Neuronal stem cell (in vitro differentiated cells): ENCODE results near the gene USP10.

Source experiments
- DNase-seq: peaks from one replicate; pipeline ENCODE4 v3.0.0-alpha.2; 2013; ENCODE audit warnings: low spot score
- H2AFZ ChIP-seq: one replicate; pipeline ENCODE4 v1.6.1; 2013; ENCODE audit warnings: mild to moderate bottlenecking, low read length, inconsistent platforms
- H2AK5ac ChIP-seq: 2 replicates; pipeline ENCODE4 v1.6.1; 2013; ENCODE audit warnings: low read depth, mild to moderate bottlenecking, inconsistent platforms, low read length, moderate library complexity, mixed read lengths
- H2BK120ac ChIP-seq: 2 replicates; pipeline ENCODE4 v1.6.1; 2013; ENCODE audit warnings: low read depth, mild to moderate bottlenecking, inconsistent platforms, low read length, moderate library complexity, mixed read lengths
- H2BK12ac ChIP-seq: one replicate; pipeline ENCODE4 v1.6.1; 2013; ENCODE audit warnings: low read length, inconsistent platforms
- H2BK15ac ChIP-seq: 2 replicates; pipeline ENCODE4 v1.6.1; 2013; ENCODE audit warnings: mild to moderate bottlenecking, low read length, inconsistent platforms, mixed read lengths
- H2BK5ac ChIP-seq: one replicate; pipeline ENCODE4 v1.6.1; 2013; ENCODE audit warnings: inconsistent platforms, mild to moderate bottlenecking, low read length, moderate library complexity
- H3K14ac ChIP-seq: one replicate; pipeline ENCODE4 v1.6.1; 2013; ENCODE audit warnings: low read length, inconsistent platforms
- H3K18ac ChIP-seq: 2 replicates; pipeline ENCODE4 v1.6.1; 2013; ENCODE audit warnings: low read length, inconsistent platforms
- H3K23ac ChIP-seq: 2 replicates; pipeline ENCODE4 v1.6.1; 2013; ENCODE audit warnings: low read depth, mild to moderate bottlenecking, mixed read lengths, low read length, inconsistent platforms; ENCODE audit not compliant: poor library complexity
- H3K27ac ChIP-seq: replicated peaks from 3 replicates; pipeline ENCODE4 v1.5.1; 2013; ENCODE audit warnings: low read length, inconsistent platforms
- H3K27me3 ChIP-seq, 3 experiments: 2 replicates each; pipeline ENCODE4 v1.6.1; 2013; ENCODE audit warnings: low read length in 3 of 3, mild to moderate bottlenecking in 2 of 3, inconsistent platforms in 1 of 3, low read depth in 1 of 3, mixed read lengths in 1 of 3, moderate library complexity in 1 of 3; ENCODE audit not compliant: control insufficient read depth in 3 of 3, insufficient read depth in 3 of 3
- H3K36me3 ChIP-seq, 2 donors: replicated peaks in 1 of 2; 2 replicates each; pipeline ENCODE4 v1.6.1; 2013; ENCODE audit warnings: low read length in 2 of 2; ENCODE audit not compliant: control insufficient read depth in 2 of 2, insufficient read depth in 2 of 2
- H3K4ac ChIP-seq: 2 replicates; pipeline ENCODE4 v1.6.1; 2013; ENCODE audit warnings: inconsistent platforms, mild to moderate bottlenecking, low read length, moderate library complexity
- H3K4me1 ChIP-seq, 2 donors: 1 replicate in 1 of 2; 2 replicates in 1 of 2; pipeline ENCODE4 v1.6.1; 2013; ENCODE audit warnings: low read length in 2 of 2, low read depth in 1 of 2; ENCODE audit not compliant: control insufficient read depth in 2 of 2, insufficient read depth in 1 of 2
- H3K4me2 ChIP-seq: one replicate; pipeline ENCODE4 v1.6.1; 2013; ENCODE audit warnings: mild to moderate bottlenecking, low read length, inconsistent platforms; ENCODE audit not compliant: insufficient read depth, poor library complexity, severe bottlenecking
- H3K4me3 ChIP-seq, 2 donors: 2 replicates each; pipeline ENCODE4 v1.5.1; 2013; ENCODE audit warnings: low read length in 2 of 2, mild to moderate bottlenecking in 2 of 2, inconsistent platforms in 1 of 2, moderate library complexity in 1 of 2
- H3K79me1 ChIP-seq: one replicate; pipeline ENCODE4 v1.6.1; 2013; ENCODE audit warnings: low read depth, mild to moderate bottlenecking, inconsistent platforms, low read length, moderate library complexity
- H3K9ac ChIP-seq: one replicate; pipeline ENCODE4 v1.6.1; 2013; ENCODE audit warnings: mild to moderate bottlenecking, low read depth, low read length, inconsistent platforms; ENCODE audit not compliant: poor library complexity
- H3K9me3 ChIP-seq, 2 donors: replicated peaks in 1 of 2; 2 replicates each; pipeline versions ENCODE3 to v1.6.1; 2013; ENCODE audit warnings: low read length in 2 of 2, mild to moderate bottlenecking in 2 of 2, inconsistent platforms in 1 of 2, low read depth in 1 of 2, mixed read lengths in 1 of 2, moderate library complexity in 1 of 2; ENCODE audit not compliant: control insufficient read depth in 2 of 2, insufficient read depth in 1 of 2
- H4K8ac ChIP-seq: one replicate; pipeline ENCODE4 v1.6.1; 2013; ENCODE audit warnings: low read depth, mild to moderate bottlenecking, inconsistent platforms, low read length, moderate library complexity
- H4K91ac ChIP-seq: one replicate; pipeline ENCODE4 v1.6.1; 2013; ENCODE audit warnings: low read length, low read depth, mild to moderate bottlenecking, inconsistent platforms; ENCODE audit not compliant: poor library complexity
- WGBS, 2 donors: extraction: QIAGEN DNeasy Blood & Tissue Kit; methylation state at CpG; one replicate each; pipeline ENCODE4 v1.1.7; 2013; ENCODE audit warnings: missing lambda C conversion rate in 2 of 2, mixed read lengths in 1 of 2; ENCODE audit not compliant: insufficient read length in 2 of 2, insufficient replicate concordance in 1 of 2; ENCODE audit errors: extremely low coverage in 2 of 2; 5-methylcytosine and 5-hydroxymethylcytosine counted together

The USP10 gene

GRCh38 chr16:84821728-84822689, 122.2 kb downstream of the USP10 start:
- no CpG with 5 or more reads among the region's 13 CpGs for WGBS, 2 donors
- H2AFZ ChIP-seq: no peak overlapping the region
- no peak overlapping the region for H3K4ac ChIP-seq
- peaks cover 0 to 71% (median 31%) of the 10 kb centered on the region in 3 experiments for H3K27me3 ChIP-seq
- H3K18ac ChIP-seq: no peak overlapping the region
- no peak overlapping the region for H4K8ac ChIP-seq
- no peak overlapping the region for H3K27ac ChIP-seq
- H3K14ac ChIP-seq: no peak overlapping the region
- no peak overlapping the region for H2BK5ac ChIP-seq
- H3K4me2 ChIP-seq: no peak overlapping the region
- no peak overlapping the region for H2BK15ac ChIP-seq
- H3K9ac ChIP-seq: no peak overlapping the region
- H3K23ac ChIP-seq: no peak overlapping the region
- H3K9me3 ChIP-seq: peaks cover 0 to 2% of the 10 kb centered on the region in 2 donors
- no peak overlapping the region for H2BK12ac ChIP-seq
- no peak overlapping the region for H2AK5ac ChIP-seq
- H3K36me3 ChIP-seq: no peaks in the 10 kb centered on the region
- no peak overlapping the region for H4K91ac ChIP-seq
- no peak overlapping the region for H3K4me3 ChIP-seq
- DNase-seq: no peak
- H2BK120ac ChIP-seq: no peak overlapping the region
- H3K4me1 ChIP-seq: peaks cover 6 to 7% of the 10 kb centered on the region in 2 donors
- no peaks in the 10 kb centered on the region for H3K79me1 ChIP-seq

DNA sequence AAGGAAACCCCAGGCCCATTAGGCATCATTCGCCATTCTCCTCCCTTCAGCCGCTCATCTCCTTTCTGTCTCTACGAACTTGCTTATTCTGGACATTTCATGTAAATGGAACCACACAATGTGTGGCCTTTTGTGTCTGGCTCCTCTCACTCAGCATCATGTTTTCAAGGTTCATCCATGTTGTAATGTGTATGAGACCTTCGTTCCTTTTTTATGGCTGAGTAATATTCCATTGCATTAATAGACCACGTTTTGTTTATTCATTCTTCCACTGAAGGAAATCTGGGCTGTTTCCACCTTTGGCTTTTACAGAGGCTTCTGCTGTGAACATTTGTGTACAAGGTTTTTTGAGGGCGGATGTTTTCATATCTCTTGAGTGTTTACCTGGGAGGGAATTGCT, 123.2 kb downstream of the USP10 start:
- Histone ChIP-seq H4K8ac (no peak overlapping the region), H3K36me3 (no peaks in the 10 kb centered on the region), H3K27me3 (peaks cover 0 to 63% (median 31%) of the 10 kb centered on the region in 3 experiments), H2BK120ac (no peak overlapping the region), H3K27ac (no peak overlapping the region), H2BK15ac (no peak overlapping the region), H3K9ac (no peak overlapping the region), H4K91ac (no peak overlapping the region), H2BK5ac (no peak overlapping the region), H3K79me1 (no peaks in the 10 kb centered on the region), H3K18ac (no peak overlapping the region), H2AFZ (no peak overlapping the region), H3K4me1 (peaks cover 7 to 9% of the 10 kb centered on the region in 2 donors), H3K4me3 (no peak overlapping the region), H3K4me2 (no peak overlapping the region), H2BK12ac (no peak overlapping the region), H3K4ac (no peak overlapping the region), H3K23ac (no peak overlapping the region), H2AK5ac (no peak overlapping the region), H3K14ac (no peak overlapping the region), H3K9me3 (peaks cover 0 to 2% of the 10 kb centered on the region in 2 donors)
- no CpG with 5 or more reads among the region's 6 CpGs for WGBS, 2 donors
- DNase-seq: no peak

- Histone ChIP-seq H3K27ac (no peak overlapping the region), H3K18ac (no peak overlapping the region), H3K9me3 (peaks cover 0 to 2% of the 10 kb centered on the region in 2 donors), H2BK120ac (no peak overlapping the region), H3K4me3 (no peak overlapping the region), H3K27me3 (peaks cover 0 to 59% (median 31%) of the 10 kb centered on the region in 3 experiments), H3K23ac (peak overlapping the region; percentile 67), H2AK5ac (no peak overlapping the region), H2BK12ac (peak overlapping the region; percentile 64), H2BK5ac (no peak overlapping the region), H4K91ac (no peak overlapping the region), H3K4ac (no peak overlapping the region), H3K36me3 (no peaks in the 10 kb centered on the region), H2BK15ac (no peak overlapping the region), H3K4me2 (no peak overlapping the region), H3K9ac (peak overlapping the region; percentile 73), H3K79me1 (no peaks in the 10 kb centered on the region), H3K4me1 (peaks cover 7 to 9% of the 10 kb centered on the region in 2 donors), H3K14ac (no peak overlapping the region), H4K8ac (no peak overlapping the region), H2AFZ (no peak overlapping the region)
- WGBS, 2 donors: no CpG with 5 or more reads among the region's 8 CpGs
- no peak for DNase-seq
Measured at GRCh38 chr16:84823484-84823883, 123.7 kb downstream of the USP10 start.

- Histone ChIP-seq H2BK120ac (no peak overlapping the region), H2AFZ (no peak overlapping the region), H3K23ac (no peak overlapping the region), H2BK15ac (no peak overlapping the region), H3K27ac (no peak overlapping the region), H2AK5ac (no peak overlapping the region), H3K9ac (no peak overlapping the region), H3K4me2 (no peak overlapping the region), H4K8ac (no peak overlapping the region), H3K18ac (no peak overlapping the region), H2BK12ac (no peak overlapping the region), H2BK5ac (no peak overlapping the region), H3K14ac (no peak overlapping the region), H3K27me3 (peaks cover 0 to 58% (median 26%) of the 10 kb centered on the region in 3 experiments), H3K36me3 (no peaks in the 10 kb centered on the region), H3K4ac (no peak overlapping the region), H3K9me3 (peaks cover 0 to 2% of the 10 kb centered on the region in 2 donors), H4K91ac (no peak overlapping the region), H3K4me1 (peaks cover 7 to 9% of the 10 kb centered on the region in 2 donors), H3K4me3 (no peak overlapping the region), H3K79me1 (no peaks in the 10 kb centered on the region)
- no CpG with 5 or more reads among the region's 5 CpGs for whole genome bisulfite sequencing, 2 donors
- DNase-seq: no peak
Measured at GRCh38 chr16:84823926-84824325, 124.1 kb downstream of the USP10 start.
